Renal cortex interstitium (tissue), 15 donors: ENCODE data around the gene ANKRD37. TPM values are rescaled to one million over a fixed set of nuclear protein-coding genes. Genes with fewer than 3 reads are reported as not detected.
"Not testable (repeated sequence)": the region's sequence is repeated elsewhere in the genome, so short reads cannot be mapped to it uniquely, and the experiment has no call there.

Source experiments
- DNase-seq, 11 donors: peaks; one replicate each; pipeline ENCODE4 v3.0.0-alpha.2; 2013; ENCODE audit warnings: low read depth in 9 of 11, low spot score in 4 of 11; ENCODE audit errors: extremely low read depth in 1 of 11
- long read RNA-seq, 16 experiments: transcript quantifications; one replicate each; lab custom pipeline, GENCODE V29; 2026
- polyA plus RNA-seq, 3 donors: library from polyadenylated mRNA; unstranded; fragments of 120-200 nt; gene quantifications; one replicate each; pipeline ENCODE4 v1.2.1, GENCODE V29; 2013; ENCODE audit not compliant: insufficient read length in 3 of 3

ANKRD37 gene, protein sequence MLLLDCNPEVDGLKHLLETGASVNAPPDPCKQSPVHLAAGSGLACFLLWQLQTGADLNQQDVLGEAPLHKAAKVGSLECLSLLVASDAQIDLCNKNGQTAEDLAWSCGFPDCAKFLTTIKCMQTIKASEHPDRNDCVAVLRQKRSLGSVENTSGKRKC
- polyA plus RNA-seq = 10 to 100 TPM; 10.7 to 21.4 (median 11.1) TPM
- long read RNA-seq, donor 1, partial matches to known transcripts = 0 of 3 reads
- long read RNA-seq, donor 1, other reads (novel, unspliced or antisense) = 0 of 3 reads
- long read RNA-seq, donor 2, partial matches to known transcripts = 47 of 64 reads
- long read RNA-seq, donor 2, other reads (novel, unspliced or antisense) = 13 of 64 reads
- long read RNA-seq, donor 3, partial matches to known transcripts = 8 of 11 reads
- long read RNA-seq, donor 3, other reads (novel, unspliced or antisense) = 0 of 11 reads
- long read RNA-seq, donor 4, partial matches to known transcripts = 27 of 65 reads
- long read RNA-seq, donor 4, other reads (novel, unspliced or antisense) = 33 of 65 reads
- long read RNA-seq, donor 5 = 0 reads
- long read RNA-seq, donor 6, partial matches to known transcripts = 47 of 70 reads
- long read RNA-seq, donor 6, other reads (novel, unspliced or antisense) = 18 of 70 reads
- long read RNA-seq, donor 7, transcript ANKRD37-201 (5 exons, 1,141 nt) = major isoform, 7 of 135 reads
- long read RNA-seq, donor 7, partial matches to known transcripts = 110 of 135 reads
- long read RNA-seq, donor 7, other reads (novel, unspliced or antisense) = 18 of 135 reads
- long read RNA-seq, donor 8 = 0 reads
- long read RNA-seq, donor 9, partial matches to known transcripts = 33 of 69 reads
- long read RNA-seq, donor 9, other reads (novel, unspliced or antisense) = 32 of 69 reads
- long read RNA-seq, donor 10, transcript ANKRD37-201 (5 exons, 1,141 nt) = major isoform, 6 of 13 reads
- long read RNA-seq, donor 10, partial matches to known transcripts = 6 of 13 reads
- long read RNA-seq, donor 10, other reads (novel, unspliced or antisense) = 0 of 13 reads
- long read RNA-seq, donor 11, transcript ANKRD37-201 (5 exons, 1,141 nt) = major isoform, 7 of 81 reads
- long read RNA-seq, donor 11, partial matches to known transcripts = 53 of 81 reads
- long read RNA-seq, donor 11, other reads (novel, unspliced or antisense) = 20 of 81 reads
- long read RNA-seq, donor 12, partial matches to known transcripts = 49 of 69 reads
- long read RNA-seq, donor 12, other reads (novel, unspliced or antisense) = 20 of 69 reads
- long read RNA-seq, donor 13 = 0 reads
- long read RNA-seq, donor 14, transcript ANKRD37-201 (5 exons, 1,141 nt) = major isoform, 5 of 16 reads
- long read RNA-seq, donor 14, partial matches to known transcripts = 10 of 16 reads
- long read RNA-seq, donor 14, other reads (novel, unspliced or antisense) = 0 of 16 reads
- long read RNA-seq, donor 15, partial matches to known transcripts = 0 of 10 reads
- long read RNA-seq, donor 15, other reads (novel, unspliced or antisense) = 8 of 10 reads
- long read RNA-seq, donor 16, transcript ANKRD37-201 (5 exons, 1,141 nt) = major isoform, 6 of 7 reads
- long read RNA-seq, donor 16, partial matches to known transcripts = 0 of 7 reads
- long read RNA-seq, donor 16, other reads (novel, unspliced or antisense) = 0 of 7 reads

DNA sequence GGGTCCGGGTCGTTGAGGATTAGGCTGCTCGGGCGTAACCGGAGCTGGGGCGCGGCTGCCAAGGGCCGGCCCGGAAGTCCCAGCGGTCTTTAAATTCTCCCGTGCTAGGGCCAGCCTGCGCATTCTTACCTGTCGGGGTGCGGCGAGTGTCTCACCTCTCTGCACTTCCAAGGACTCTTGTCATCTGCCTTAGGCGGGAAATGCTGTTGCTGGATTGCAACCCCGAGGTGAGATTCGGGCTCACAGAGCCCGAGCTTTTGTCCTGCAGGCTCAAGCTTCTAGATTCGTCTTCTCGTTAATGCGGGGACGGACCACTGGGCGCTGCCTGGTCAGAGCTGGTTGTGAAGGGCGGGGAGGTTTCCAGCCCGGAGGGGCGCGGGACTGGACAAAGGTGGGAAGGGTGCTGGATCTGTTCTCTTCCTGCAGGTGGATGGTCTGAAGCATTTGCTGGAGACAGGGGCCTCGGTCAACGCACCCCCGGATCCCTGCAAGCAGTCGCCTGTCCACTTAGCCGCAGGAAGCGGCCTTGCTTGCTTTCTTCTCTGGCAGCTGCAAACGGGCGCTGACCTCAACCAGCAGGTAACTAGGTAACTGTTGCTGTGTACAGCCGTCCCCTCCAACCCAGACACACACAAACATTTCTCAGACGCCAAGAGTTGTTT, at the start of gene ANKRD37:
ANKRD37 (plus strand) TSS at position 118 of the 662 bp plus-strand sequence; CDS start at position 201, 83 bp downstream.
- peak; percentile 43 to 81 (median 64) for DNase-seq

DNA sequence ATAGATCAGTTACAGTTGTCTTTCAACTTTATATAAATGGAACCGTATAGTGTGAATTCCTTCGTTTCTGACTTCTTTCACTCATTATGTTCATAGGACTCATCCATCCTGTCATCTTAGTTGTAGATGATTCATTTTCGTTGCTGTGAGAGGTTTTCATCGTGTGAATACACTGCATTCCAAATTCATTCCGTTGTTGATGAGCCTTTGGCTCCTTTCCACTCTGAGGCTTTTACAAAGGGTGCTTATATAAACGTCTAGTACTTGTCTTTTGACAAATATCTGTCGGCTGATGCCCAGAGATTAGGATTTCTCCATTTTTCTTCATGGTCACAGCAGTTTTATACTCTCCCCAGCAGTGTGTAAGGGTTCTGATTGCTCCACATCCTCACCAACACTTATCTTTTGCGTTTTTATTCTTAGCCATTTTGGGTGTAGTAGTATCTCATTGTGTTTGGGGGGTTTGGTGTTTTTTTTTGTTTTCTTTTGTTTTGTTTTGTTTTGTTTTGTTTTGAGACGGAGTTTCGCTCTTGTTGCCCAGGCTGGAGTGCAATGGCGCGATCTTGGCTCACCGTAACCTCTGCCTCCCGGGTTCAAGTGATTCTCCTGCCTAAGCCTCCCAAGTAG, 49.6 kb upstream of the ANKRD37 start:
- no peak for DNase-seq

DNA sequence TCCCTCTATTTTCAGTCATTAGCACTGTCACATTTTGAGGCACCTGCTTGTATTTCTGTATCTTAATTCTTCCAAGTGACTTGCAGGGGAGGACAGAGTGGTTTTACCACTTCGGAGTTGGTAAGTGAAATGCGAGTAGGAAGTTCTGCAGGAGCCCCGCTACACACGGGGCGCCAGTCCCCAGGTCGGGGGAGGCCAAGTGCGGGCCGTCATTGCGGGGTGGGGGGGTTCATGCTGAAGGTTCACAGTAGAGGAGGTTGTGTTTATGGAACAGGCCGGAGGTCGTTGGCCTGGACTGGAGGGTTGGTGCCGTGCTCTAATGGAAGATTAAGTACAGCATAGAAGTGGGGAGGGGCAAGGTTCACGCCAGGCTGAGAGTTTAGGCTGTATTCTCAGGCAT, 45.0 kb upstream of the ANKRD37 start:
- DNase-seq = no peak

DNA sequence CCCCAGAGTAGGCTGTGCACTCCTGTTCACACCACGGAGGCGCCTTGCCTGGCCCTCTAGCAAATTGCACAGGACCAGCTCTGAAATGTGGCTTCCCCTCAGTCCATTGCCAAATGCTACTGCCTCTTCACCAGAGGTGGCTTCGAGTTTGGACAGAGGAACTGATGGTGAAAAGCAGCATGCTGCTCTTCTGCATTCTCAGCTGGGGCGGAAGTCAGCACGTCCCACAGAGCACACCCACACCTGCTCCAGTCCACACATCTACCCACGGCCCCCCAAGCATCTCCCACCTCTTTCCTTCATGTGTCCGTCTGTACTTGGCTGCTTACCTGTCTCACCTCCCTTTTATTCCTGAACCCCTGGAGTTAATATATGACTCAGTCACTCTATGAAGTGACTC, 44.4 kb upstream of the ANKRD37 start:
- DNase-seq = no peak

DNA sequence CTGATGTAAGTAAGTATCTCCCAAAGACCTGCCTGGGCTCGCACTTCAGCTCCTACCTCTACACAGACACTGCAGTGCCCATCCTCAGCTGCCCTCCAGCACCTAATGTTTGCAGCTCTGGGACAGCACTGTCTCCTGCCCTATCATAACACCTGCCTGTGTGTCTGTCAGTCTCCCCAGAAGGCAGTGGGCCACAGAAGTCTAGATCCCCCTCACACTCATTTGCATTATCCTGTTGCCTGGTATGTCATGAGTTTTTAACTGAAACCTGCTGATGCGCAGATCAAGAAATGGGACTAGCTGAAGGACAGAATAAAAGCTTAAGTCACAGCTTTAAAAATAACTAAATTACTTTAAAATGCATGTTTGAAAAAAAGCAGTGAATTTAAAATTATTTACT, 43.9 kb upstream of the ANKRD37 start:
- DNase-seq = no peak

DNA sequence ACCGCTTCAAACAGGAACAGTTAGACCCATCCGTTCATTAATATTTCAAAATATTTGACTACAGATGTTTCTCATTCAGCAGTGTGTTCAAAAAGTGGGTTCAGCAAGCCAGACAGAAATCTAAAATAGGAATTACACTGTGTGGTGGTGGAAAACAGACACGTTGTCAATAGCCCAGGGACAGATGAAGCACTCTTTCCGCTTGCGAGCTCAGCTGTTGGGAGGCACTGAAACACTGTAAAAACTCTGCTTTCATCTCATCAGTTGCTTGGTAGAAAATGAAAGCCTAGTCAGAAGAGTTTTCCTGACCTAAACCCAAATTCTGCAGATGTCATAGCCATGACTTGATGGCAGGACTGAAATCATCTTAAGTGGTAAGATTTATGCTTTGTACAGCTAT, 39.4 kb upstream of the ANKRD37 start:
- DNase-seq = no peak

DNA sequence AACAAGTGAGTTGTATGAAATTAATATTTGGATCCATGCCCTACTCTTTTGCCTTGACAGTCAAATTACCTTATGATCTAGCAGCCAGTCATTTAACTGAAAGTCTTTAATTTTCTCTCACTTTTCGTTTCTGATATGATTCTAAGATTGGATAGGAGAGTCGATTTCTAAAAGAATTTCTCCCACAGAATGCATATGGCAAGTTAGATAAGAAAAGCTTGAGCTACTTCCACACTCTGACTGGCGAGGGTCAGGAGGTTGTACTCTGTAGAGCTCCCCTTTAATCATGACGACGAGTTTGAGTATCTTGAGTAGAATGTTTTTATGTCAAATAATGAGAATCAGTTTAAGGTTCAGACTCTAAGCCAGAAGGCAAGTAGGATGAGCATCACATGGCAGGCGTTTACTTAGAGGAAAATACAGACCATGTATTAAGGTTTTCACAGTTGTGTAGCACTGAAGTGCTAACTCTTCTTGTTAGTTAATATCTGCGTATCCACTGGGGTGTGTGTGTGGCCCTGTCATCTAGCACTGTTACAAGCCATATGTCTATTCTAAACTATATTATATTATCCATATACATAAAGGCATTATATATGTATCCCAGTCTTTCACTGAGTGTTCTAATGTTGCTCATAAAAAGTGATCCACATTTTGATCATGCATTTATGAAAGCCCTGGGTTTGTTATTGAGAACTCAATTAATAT, 38.8 kb upstream of the ANKRD37 start:
- no peak for DNase-seq

DNA sequence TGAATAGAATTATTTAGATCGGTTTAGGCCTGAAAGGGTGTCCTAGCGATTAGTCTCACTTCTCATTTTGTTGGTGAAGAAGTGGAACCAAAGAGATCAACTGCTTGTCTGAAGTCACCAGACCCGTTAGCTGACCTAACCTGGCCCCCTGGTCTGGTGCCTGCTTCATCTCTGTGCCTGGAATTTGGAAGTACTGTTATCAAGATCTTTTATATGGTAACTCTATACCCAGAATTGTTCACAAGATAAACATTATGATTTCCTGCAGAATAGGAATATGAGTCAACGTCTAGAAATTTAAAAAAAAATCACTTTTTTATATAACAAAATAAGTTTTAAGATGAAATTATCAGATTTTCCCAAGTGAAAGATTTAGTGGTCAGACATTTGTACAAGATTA, 38.1 kb upstream of the ANKRD37 start:
- DNase-seq = no peak

DNA sequence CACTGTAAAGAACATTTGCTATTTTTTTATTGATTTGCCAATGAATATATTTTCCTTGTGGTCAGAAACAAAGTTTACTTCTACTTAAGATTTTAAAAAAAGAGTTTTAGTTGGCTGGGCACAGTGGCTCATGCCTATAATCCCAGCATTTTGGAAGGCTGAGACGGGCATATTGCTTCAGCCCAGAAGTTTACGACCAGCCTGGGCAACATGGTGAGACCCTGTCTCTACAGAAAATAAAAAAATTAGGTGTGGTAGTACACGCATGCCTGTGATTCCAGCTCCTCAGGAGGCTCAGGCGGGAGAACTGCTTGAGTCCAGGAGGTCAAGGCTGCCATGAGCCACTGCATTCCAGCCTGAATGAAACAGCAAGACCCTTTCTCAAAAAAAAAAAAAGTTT, 37.7 kb upstream of the ANKRD37 start:
- DNase-seq = no peak

DNA sequence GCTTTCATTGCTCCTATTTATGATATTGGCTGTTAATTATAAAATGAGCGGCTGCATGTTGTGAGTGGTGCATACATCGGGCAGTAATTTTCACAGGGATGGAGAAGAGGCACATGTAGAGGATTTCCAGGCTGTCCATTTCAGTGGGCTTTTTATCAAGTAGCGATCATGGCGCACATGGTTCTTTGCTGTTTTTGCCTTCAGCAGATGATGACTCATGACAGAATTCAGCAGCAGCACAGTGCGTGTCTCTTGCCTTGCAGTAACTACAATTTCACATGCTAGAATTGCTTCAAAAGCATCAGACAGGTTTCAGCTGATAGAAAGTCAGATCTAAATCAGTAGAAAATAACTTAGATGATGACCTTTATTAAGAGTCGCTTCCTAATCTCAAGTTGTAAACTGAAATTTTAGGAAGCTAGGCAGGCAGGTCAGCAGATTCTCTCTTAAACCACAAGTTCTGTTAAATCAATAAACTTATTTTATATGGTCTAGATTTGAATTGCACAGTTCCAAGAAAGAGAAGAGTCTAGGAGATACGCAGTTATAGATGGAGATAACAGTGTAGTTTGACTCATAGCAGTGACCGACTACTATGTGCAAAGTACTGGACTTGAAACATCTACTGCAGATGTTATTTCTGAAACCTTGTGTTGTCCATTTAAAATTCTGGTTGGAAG, 36.7 kb upstream of the ANKRD37 start:
- no peak for DNase-seq

DNA sequence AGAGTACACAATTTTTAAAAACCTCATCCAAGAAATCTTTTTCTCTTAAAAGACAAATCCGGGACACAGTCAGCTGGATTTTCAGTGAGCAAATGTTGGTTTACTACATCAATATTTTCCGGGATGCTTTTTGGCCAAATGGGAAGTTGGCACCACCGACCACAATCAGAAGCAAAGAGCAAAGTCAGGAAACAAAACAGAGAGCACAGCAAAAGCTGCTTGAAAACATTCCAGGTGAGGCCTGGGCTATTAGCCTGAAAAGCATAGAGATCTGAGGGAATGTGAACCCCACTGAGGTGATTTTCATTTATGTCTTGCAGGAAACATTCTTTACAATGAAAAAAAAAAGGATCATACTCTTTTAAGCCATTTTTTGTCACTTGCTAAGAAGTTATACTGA, 34.8 kb upstream of the ANKRD37 start:
- DNase-seq = no peak

DNA sequence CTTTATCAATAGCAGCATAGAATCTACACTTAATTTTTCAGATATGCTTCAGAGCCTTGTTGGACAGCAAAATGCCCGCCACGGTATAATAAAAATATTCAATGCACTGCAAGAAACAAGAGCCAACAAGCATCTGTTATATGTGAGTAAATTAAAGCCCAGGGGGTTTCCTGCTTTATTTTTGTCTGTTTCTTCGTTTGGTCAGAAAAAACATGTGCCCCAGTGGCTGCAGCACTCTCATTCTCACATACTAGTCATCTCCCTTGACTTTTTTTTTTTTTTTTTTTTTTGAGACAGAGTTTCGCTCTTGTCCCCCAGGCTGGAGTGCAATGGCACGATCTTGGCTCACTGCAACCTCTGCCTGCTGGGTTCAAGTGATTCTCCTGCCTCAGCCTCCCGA, 34.1 kb upstream of the ANKRD37 start:
- not testable (repeated sequence) for DNase-seq

DNA sequence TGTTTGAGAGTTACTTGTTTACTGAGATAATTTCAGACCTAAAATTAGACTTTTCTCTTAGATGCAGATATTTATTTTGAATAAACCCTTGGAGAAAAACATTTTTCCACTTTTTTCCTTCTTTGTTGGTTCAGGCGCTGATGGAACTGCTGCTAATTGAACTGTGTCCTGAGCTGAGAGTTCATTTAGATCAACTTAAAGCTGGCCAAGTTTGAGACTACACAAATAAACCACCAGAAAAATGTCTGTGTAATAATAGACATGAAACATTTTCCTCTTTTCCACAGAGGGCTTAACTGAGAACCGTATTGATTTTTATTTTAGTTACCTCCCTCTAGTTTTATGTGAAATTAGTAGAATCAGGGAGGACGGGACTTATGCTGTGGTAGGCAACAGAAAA, 33.4 kb upstream of the ANKRD37 start:
- no peak for DNase-seq

DNA sequence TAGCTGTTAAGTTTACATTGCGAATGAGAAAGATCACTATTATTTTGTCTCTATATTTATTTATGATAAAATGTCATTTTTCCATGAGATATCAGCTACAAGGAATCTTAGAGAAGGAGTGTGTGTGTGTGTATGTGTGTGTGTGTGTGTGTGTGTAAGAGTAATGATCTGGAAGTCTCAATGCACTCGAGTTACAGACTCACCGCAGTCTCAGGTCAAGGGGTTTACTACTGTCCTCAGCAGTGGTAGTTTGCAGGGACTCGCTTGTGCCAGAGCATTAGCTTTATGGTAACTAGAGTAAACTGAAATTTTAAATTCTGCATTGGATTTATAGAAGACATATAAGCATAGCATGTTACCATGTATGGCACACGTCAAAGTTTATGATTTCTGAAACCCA, 31.8 kb upstream of the ANKRD37 start:
- DNase-seq = peak in 6 of 11 donors; percentile 11 to 59 (median 44)

DNA sequence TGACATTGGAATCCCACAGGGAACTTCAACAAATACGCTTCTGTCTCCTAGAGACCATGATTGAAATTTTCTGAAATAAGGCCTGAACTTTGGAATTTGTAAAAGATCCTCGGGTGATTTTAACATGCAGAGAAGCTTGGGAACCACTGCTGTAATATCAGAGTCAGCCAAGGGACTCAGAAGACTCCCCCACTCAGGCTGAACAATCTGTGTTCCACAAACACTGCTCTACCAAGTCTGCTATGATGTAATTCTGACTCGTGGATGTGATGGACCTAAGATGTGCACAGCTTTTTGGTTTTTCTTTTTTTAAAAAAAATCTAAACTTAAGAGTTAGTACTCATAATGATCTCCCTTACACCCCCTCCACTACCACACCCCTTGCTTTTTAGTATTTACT, 26.9 kb upstream of the ANKRD37 start:
- DNase-seq = no peak

DNA sequence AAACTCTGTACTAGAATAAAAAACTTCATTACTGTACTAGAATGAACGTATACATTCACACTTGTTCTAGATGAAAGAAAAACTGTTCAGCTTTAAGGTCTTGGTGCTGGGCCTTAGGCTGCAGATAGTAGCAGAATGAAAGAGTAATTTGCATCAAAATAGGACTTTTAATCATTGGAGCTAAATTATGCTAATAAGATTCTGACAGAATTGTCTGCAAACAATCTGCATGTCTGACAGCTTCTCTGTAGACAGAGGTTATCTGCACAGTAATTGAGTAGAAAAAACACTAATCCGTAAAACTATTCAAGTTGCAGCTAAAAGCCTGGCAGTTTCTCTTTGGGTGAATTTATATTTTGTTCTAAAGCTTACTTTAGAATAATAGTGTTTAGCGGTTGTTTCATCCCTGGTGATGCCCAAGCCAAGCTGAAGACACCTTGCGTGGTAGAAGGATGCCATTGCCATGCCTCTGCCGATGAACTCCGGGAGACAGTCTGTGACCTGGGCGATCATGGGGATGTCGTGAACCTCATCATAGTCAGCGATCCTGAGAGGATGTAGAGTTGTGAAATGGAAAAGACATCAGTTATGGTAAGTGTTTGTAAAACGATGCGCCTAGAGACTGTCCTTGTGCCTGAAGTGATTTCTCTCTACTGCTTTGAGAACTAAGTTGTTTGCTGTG, 26.2 kb upstream of the ANKRD37 start:
- DNase-seq = no peak
